ENCODE results near the gene PVALEF.
"Not testable (repeated sequence)": the region's sequence is repeated elsewhere in the genome, so short reads cannot be mapped to it uniquely, and the experiment has no call there.

The PVALEF gene

DNA sequence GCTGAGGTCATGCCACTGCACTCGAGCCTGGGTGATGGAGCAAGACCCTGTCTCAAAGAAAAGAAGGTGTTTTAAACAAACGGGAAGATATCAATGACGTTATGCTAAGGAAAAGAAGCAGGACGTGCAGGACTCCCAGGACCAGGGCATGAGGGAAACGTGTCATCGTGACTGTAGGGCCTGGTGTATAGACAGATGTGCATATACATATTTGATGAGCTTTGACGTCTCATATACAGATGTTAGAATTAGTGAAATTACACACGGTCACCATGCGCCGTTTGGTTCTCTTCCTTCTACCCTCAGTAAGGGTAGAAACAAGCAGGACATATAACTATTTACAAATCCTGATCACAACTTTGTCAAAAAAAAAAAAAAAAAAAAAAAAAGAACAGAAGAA, 17.6 kb upstream of the PVALEF start:
- DNase-seq = no peak

DNA sequence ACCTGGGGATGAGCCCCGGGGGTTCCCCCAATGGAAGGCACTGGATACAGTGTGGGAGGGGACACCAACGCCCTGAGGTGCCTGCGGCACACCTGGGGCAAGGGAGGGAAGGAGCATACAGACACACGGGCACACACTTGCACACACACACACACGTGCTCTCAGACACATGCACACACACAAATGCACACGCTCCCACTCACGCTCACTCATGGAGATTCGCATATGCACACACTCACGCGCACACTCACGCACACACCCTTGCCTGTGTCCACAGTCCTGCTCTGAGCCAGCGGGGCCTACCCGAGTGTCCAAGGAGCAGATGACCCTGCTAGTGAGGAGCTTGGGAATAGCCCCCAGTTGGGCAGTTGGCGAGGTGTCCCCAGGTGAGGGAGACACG, 16.7 kb upstream of the PVALEF start:
- DNase-seq = no peak

DNA sequence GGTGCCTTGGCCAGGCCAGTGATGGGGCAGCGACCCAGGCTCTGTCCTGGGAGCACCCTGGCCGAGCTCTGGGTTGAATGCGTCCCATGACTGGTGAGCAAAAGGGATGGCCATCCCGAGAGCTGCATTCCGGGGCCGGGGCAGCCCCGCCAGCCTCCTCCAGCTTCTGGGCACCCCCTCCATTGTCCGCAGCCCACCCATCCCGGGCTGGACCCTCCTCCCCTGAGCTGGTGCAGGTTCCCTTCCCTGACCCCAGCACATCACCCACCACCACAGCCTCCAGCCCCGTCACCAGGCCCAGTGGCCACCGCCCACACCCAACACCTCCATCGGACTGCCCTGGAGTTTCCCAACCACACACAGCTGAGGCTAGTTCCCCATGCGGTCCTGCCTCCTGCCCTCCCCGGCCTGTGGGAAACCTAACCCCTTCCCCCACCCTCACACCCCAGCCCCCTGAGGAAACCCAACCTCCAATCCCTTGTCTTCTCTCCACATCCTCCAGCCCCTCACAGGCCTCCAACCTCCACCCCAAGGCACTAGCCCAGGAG, 16.2 kb upstream of the PVALEF start:
- peak; percentile 31 for DNase-seq

DNA sequence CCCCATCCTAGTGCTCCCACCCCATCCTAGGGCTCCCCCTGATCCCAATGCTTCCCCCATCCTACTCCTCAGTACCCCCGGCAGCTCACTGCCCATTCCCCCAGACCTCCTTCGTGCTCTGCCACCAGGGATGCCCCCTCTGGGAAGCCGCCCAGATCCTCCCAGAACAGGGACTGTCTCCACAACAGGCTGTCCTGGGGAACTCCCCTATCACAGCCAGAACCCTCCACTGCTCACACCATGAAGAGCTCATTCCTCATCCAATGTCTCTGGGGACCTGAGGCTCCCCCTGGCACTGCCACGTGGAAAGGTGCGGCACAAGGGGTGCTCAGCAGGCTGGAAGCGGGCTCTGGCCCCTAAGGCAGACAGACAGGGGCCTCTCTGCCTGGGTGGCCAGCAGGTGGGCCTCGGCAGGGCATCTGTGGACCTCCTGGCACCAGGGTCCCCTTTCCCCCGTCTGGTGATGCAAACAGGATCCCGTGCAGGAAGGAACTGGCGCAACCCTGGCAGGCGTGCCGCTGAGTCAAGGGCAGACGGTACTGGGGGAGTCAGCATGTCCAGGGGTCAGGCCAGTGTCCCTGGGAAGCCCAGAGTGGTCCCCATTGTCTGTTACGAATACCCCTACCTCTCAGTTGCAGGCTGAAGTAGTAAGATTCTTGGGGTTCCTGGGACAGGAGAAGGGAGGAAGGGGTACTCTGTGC, 14.8 kb upstream of the PVALEF start:
- peak; percentile 56 for DNase-seq

DNA sequence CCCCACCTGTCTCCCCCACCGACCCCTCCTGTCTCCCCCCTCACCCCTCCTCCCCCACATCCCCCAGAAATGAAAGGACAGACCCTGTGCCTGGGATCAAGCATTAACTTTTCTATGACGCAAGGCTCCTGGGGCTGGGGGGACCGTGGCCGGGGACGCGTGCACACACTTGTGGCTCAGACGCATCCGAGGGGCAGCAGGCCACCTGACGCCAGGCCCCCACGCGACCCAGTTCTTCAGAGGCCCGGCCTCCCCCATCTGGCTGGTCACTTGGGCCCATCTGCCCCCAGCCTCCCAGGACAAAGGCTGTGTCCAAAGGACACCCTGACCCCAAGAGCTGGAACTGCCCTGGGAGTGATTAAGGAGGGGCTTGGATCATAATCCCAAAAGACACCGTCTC, 14.0 kb upstream of the PVALEF start:
- DNase-seq = no peak

DNA sequence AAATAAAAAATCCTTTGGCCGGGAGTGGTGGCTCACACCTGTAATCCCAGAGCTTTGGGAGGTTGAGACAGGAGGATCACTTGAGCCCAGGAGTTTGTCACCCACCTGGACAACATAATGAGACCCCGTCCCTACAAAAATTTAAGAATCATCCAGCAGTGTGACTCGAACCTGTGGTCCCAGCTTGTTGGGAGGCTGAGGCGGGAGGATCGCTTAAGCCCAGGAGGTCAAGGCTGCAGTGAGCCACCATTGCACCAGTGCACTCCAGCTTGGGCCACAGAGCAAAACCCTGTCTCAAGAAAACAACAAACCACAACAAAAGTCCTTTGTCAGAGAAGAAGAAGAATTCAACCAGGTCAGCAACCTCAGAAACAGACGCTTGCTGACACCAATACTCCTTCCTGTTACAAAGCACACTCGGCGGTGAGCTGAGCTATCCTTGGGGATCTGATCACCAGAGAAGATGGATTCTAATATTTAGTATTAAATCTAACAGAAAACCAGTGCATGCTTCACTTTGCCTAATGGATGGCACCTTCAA, 12.9 kb upstream of the PVALEF start:
- DNase-seq = no peak

DNA sequence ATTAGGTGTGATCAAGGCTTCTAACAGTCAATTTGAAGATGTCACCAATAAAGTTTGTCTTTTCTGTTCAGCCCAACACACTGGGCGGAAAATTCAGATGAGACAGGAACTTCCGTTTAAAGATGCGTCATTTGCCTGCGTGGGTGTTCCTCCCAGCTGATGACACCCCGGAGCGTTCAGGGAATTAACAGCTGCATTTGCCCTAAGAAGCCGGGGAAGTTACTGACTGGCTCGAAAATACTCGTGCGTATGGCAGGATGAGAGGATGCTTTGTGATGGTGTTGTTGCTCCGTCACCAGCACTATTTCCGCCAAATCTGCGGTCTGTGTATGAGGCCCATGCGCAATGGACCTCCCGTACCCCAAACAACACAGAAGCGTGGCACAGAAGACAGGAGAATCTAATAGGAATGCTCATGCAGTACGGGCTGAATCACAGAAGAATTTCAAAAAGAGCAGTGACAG, 11.9 kb upstream of the PVALEF start:
- no peak for DNase-seq

DNA sequence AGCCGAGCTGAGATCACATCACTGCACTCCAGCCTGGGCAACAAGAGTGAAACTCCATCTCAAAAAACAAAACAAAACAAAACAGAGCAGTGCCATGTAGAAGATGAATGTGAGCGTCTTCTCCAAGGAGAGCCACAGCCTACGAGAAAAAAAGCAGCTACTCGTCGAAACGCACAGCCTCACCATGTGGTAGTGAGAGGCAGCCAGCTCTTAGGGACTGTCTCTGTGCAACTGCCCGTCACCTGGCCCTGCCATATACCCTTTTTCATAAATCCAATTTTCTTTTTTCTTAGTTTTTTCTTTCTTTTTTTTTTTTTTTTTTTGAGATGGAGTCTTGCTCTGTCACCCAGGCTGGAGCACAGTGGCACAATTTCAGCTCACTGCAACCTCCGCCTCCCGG, 11.3 kb upstream of the PVALEF start:
- not testable (repeated sequence) for DNase-seq

DNA sequence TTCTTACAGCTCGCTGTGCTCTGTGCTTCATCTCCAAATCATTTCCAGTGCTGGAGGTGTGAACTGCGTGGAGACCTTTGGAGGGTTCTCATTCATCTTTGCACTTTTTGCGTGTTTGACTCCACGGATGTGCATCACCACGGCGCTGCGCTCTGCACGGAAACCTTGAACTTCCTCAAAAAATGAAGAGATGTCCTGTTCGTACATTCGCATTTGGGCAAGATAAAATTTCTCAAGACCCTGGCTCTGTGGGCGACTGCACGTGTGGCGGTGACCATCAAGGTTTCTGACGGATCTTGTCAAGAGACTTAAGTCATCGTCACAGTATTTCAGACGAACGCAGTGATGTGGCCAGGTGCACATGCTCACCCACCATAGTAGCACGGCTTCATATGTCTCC, 10.3 kb upstream of the PVALEF start:
- DNase-seq = no peak

DNA sequence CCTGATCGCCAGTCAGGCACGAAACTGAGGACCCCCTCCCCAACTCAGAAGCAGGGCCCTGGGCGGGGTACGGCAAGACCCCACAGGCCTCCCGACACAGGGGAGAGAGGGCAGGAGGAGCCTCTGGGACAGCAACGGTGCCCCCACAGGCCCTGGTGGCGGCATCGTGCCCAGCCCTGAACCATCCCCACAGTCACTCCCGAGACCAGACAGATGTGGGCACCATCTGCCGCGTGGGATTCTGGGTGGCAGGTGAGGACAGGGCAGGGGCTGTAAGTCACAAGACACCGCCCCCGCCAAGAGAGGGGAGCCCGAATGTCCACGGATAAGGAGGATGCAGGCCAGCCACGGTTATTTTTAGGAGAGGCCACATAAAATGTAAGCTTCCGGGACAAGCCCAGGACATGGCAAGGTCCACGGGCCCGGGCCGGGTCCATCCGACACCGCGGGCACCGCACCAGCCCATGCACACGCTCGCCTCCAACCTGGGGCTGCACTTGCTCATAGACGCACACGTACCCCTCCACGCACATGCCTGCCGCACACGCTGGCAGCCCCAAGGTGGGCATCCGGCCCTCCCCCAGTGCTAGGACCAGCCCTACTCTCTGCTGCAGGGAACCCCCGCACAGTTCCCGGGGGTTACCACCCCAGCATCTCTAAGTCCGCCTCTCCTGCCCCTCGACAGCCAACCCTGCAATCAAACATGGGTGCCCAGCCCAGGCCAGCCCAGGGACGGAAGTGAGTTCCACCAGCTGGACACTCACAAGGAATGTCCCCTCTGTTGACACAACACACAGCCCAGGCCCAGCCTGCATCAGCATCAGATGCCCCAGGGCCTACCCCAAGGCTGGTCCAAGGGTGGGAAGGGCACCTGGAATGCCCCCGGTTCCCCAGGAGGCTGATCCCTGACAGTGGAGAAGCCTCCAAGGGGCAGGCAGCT, 8.2 kb upstream of the PVALEF start:
- no peak for DNase-seq

DNA sequence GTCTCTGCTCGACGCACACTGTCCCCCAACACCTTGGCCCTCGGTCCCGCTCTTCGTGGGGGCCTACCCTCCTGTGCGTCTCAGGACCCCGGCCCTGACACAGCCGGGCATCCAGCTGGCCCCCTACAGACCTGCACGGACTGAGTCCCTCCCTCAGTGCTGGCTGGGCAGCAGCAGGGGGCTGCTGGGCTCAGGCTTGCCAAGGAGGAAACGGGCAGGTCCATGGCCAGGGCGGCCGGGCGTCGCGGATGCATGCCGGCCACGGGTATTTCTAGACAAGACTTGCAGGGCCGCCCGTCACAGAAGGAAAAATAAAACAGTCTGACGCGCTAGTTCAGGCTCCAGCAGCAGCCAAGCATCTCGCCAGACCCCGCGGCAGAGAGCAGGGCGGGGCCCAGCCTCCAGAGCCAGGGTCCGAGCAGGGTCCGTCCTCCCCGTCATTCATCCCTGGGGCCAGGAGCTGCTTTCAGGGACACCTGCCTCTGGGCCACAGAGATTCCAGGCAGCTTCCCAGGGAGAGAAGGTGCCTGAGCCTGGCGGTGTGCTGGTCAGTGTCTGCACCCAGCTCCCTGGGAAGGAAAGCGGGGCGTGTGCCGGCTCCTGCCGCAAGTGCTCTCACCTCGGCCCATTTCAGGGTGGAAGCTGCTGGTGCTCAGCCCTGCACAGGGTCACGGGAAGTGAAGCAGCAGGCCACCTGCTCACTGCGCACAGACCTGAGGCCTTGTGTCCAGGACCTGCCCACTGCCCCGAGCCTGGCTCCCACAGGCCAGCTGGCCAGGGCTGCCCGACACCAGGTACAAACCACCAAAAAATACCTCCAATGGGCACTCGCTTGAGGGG, 7.2 kb upstream of the PVALEF start:
- DNase-seq = no peak

DNA sequence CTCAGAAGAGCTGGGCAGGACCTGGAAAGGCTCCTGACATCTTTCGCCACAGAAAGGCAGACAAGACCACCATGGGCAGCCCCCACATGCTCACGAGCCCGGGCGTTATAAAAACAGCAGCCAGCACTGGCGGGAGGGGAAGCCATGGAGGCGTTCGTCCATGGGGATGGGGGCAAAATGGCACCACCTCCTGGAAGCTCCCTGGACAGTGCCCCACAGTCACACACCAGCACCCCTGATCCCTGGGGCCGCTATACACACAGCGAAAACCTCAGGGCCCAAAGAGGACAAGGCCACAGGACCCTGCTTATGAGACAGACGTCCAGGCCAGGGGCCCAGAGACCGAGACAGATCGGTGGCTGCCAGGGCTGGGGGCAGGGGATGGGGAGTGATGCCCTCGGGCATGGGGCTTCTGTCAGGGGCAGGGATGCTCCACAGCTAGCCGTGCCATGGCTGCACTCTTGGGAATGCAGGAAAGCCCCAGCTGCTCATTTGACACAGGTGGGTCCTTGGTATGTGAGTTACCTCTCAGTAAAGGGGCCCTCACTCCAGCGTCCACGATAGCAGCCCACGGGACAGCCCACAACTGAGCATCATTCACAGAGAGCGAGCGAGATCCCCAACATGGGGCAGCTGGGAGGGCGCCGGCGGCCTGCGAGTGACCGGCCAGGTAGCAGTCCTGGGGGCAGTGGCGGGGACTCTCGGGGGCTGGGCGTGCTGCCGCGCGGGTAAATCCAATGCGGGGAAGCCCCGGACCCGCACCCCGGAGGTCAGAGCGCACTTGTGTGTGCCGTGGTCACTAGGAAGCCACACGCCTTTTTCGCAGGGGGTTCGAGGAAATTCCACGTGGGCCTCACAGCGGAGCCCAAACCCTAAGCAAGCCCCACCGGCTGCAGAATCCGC, 6.4 kb upstream of the PVALEF start:
- DNase-seq = no peak

DNA sequence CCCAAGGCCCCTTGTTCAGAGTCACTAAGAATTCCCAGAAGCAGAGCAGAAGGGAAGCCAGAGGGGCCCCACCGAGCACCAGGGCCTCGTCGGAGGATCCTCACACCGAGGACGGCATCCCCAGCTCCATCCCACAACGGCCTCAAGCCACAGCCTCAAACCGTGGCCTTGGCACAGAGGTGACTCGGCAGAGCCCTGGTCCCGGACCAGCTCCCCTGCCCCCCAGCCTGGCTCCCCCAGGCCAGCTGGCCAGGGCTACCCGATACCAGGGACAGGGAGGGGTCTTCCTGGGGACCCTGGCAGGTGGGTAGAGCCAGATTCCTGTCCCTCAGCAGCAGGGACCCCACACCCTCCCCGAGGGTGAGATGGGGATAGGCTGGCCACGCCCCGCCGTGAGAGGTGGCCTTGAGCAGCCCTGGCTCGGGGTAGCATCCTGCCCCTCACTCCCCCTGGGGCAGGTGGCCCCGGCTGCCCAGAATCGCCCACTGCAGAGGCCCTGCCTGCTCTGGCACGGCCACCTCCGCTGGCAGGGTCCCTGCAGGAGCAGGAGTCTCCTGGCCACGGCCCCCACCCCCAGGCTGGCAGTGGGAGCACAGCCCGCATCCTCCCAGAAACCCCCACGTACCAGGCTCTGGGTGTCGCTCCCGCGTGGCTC, 5.6 kb upstream of the PVALEF start:
- no peak for DNase-seq

DNA sequence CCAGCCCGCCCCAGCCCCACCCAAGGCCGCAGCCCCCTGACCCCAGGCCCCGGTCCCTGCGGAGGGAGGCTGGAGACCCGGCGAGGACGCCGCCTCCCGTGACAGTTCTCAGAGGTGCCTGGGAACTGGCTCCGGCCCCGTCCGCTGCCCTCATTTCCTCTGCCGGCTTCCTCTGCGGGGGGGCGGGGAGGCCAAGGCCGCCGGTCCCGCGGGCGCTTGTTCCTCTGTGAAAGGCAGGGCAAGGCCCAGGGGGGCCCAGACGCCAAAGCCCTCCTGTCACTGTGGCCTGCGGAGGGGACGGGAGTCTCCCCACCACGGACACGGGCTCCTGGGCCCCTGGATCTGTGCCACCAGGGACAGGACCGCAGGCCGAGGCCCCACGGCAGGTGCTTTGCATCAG, 5.0 kb upstream of the PVALEF start:
- DNase-seq = peak; percentile 11

DNA sequence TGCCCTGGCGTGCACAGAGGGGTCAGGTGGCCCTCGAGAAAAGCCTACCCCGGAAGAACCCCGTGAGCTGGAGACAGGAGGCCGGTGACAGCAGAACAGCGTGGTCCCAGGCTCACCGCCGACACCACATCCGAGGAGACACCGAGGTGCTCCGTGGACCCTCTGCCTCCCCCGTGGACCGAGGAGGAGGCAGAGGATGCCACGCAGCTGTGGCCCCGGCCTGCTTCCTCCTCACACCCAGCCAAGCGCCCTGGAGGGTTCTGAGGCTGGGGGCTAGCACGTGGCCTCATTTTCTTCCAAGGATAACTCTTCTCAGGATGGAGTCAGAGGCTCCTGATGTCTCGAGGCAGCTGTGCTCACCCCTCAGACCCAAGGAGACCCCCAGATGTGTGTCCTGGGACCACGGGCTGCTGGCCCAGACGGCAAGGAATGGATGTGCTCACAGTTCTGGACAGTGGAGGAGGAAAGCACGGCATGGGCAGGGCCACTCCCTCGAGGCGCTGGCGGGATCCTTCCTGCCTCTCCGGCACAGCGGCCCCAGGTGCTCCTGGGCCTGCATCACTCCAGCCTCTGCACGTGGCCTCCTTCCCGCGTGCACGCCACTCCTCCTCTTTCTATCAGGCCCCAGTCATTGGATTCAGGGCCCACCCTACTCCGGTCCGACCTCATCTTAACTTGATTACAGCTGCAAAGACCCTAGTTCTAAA, 4.4 kb upstream of the PVALEF start:
- peak; percentile 8 for DNase-seq

DNA sequence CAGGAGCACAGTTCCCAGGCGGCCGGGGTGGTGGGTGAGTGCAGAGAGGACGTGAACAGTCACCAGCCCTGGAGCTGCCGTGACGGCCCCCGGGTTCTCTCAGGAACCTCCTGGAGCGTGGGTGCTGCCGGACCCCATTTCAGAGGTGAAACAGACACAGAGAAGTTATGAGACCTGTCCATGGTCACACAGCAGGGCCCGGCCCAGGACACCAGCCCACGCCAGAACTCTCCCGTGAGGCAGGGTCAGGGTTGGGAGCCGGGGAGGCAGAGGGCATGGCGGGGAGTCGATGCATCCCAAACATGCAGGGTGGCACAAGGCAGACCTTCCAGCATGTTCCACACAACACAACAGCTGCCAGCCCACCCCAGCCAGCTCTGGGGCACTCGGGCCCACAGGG, 3.8 kb upstream of the PVALEF start:
- DNase-seq = no peak

DNA sequence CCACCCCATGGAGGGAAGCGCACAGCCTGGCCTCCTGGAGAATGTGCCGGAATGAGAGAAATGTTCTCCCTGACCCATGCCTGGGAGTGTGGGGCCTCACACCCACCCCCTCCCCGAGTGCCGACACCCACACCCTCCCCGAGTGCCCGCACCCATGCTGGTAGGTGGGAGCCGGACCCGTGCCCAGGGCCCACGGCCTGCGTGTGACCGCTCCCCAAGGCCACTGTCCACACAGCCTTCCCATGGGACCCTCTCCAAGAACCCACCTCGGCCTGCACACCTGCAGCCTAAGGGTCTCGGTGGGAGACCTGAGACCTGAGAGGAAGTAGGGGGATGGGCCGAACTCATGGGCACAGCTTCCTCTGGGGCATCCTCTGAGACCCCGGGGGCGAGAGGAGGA, 3.3 kb upstream of the PVALEF start:
- DNase-seq = no peak

DNA sequence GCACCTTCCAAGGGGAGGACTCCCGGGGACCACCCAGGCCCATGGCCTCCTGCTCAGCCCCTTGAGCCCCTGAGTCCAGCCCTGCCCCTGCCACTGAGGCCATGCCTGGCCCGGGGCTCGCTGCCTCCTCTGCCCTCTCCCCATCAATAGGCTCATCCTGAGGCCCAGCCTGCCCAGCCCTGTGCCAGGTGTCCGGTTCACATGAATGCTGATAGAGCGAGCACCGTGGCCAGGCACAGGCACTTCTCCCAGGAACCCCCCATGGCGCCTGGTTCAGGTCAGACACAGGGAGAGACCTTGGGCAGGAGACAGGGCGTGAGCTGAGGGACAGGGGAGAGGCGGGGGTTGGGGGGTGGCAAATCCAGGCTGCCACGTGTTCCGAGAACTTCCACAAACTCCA, 2.8 kb upstream of the PVALEF start:
- no peak for DNase-seq

DNA sequence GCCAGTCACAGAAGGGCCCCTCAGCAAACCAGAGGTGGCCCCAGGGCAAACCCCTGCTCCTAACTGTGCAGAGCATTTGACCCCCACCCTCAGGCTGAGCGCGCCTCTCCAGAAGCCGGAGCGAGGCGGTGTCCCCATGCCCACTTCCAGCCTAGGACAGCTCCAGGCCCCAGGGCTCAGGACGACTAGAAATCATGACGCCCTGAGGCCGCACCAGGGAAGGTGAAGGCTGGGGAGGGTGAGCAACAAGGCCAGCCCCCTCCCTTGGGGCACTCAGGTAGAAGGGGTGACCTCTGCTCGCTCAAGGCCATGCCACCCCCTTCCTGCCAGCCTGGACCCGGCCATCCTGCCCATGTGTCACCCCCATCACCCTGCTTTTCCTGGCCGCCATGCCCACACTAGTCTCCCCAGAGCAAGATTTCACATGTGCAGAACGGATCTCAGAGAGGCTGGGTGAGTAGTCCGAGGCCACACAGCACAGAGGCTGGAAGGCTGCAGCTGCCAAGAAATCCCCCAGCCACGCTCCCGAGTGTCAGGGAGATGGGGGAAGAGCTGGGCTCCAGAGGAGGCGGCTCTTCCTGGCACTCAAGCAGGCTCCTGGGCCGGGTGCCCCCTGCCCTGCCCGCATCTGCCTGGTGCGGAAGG, 2.1 kb upstream of the PVALEF start:
- no peak for DNase-seq

Data from GF-D8 (cell line).